HG03135 (cell line): Measurements from ENCODE around the gene CLN3.
A peak's percentile ranks its signal among the peaks of the same experiment; 100 is the strongest.
"Not testable (repeated sequence)": the region's sequence is repeated elsewhere in the genome, so short reads cannot be mapped to it uniquely, and the experiment has no call there.

Experiments
- ATAC-seq: cut with Tn5 transposase; IDR thresholded peaks from one replicate; pipeline ENCODE4 v1.9.1; 2021; ENCODE audit warnings: mild to moderate bottlenecking, moderate library complexity; ENCODE audit not compliant: unreplicated experiment

The CLN3 gene

GRCh38 chr16:28495098-28495793 lies 3.4 kb upstream of the CLN3 start:
- ATAC-seq: no peak

GRCh38 chr16:28494121-28494851 lies 2.4 kb upstream of the CLN3 start, which contains the start of gene APOBR:
Gene APOBR, plus strand, starts transcription at chr16:28494643. Its CDS starts 39 bp downstream, at chr16:28494682.
- peak; percentile 45 for ATAC-seq

DNA sequence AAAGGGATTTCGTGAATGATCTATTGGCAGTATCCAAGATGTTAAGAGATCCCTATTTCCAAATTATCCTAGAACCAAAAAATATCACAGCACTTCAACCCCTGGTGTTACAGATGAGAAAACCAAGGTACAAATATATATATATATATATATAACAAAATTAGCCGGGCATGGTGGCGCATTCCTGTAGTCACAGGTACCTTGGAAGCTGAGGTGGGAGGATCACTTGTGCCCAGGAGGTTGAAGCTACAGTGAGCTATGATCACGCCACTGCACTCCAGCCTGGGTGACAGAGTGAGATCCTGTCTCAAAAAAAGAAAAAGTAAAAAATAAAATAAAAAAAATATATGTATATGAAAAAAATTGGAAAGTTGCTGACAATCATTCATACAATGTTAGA lies 637 bp upstream of the CLN3 start:
- ATAC-seq: no peak

DNA sequence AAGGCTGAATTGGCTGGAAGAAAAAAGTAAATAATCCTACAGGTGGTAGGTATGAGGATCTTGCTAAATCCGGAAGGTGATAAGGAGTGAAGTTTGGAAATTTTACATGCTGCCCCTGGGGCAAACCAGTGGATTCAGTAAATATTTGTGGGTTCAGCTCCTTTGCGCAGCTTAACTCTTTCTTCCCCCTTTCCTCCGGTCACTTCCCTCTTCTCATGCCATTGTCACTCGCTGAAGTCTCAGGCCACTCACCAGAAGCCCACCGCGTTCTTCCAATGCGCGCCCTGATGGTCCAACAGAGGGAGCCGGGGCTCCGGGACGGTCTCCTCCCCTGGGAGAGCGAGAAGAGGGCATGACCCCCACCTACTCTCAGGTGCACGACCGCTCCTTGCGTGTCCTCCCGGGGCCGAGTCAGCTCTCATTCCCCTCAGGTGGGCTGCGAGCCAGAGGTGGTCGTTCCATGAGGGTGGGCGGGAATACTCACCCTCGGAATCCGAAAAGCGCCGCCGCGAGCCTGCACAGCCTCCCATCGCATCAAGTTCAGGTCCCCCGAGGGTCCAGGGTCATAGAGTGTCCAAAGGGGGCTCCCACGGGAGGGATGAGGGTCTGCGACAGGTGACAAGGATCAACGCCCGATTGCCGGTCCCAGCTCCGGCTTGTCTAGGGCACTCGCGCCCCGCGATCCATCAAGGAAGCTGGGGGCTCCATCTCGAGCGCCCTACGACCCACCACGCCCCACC lies 474 bp downstream of the CLN3 start:
- ATAC-seq: peak; percentile 10

GRCh38 chr16:28486266-28486665 lies 5.6 kb downstream of the CLN3 start:
- ATAC-seq: no peak

GRCh38 chr16:28483361-28483760 lies 8.5 kb downstream of the CLN3 start:
- not testable (repeated sequence) for ATAC-seq

- no peak for ATAC-seq
These were observed 9.8 kb downstream of the CLN3 start for GRCh38 chr16:28482026-28482425.

DNA sequence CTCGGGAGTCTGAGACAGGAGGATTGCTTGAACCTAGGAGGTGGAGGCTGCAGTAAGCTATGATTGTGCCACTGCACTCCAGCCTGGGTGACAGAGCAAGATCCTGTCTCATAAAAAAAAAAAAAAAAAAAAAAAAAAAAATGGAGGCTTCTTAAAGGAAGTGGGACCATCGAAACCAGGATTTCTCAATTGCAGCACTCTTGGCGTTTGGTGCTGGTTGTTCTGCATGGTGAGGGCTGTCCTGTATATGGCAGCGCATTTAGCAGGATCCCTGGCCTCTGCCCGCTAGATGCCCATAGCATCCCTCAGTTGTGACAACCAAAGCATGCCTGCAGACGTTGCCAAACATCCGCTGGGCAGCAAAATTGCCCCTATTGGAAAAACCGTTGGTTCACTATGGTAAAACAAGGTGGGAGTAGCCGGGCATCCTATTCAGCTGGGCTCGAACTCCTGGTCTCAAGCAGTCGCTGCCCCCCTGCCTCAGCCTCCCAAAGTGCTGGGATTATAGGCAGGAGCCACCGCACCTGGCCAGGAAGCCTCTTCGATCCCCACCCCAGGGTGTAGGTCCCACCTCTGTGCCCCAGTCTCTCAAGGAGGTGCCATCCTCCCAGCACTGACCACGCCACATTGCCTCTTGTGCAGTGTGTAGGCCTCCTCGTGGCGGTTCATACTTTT lies 13.2 kb downstream of the CLN3 start:
- ATAC-seq: no peak

DNA sequence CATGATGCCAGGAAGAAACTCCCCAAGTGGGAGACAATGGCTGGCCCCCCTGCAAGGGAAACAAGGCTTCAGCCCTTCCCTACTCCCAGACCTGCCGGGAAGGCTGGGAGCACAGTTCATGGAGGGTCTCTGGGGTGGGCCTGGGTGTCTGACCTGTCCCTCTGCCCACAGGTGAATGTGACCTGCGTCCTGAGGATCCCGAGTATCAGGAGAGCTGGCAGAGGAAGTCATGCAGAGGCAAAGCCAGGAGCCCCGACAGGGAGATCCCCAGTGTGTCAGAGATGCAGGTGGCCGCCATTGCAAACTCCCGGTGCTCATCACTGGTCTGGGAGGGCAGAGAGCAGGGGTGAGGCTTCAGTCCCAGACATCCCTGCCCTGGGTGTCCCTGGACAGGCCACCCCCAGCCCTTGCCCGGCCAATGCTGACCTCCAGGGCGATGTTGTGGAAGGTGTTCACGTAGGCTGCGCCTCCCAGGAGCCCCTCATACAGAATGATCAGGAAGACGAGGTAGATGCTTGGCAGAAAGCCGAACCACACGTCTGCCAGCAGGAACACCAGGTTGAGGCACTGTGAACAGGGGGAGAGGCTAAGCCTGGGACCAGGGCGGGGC lies 14.5 kb downstream of the CLN3 start:
- no peak for ATAC-seq

- no peak for ATAC-seq
These were observed 16.7 kb downstream of the CLN3 start for GRCh38 chr16:28475221-28475620.

DNA sequence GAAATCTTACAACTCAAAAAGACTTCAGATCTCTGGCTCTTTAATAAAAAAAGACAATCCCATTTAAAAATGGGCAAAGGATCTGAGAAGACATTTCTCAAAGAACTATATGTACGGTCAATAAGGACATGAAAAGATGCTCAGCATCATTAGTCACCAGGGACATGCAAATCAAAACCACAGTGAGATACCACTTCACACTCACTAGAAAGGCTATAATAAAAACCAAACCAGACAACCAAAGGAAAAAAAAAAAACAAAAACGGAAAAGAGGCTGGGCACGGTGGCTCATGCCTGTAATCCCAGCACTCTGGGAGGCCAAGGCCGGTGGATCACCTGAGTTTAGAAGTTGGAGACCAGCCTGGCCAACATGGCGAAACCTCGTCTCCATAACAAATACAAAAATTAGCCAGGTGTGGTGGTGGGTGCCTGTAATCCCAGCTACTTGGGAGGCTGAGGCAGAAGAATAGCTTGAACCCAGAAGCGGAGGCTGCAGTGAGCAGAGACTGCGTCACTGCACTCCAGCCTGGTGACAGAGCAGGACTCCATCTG lies 18.1 kb downstream of the CLN3 start:
- no peak for ATAC-seq

DNA sequence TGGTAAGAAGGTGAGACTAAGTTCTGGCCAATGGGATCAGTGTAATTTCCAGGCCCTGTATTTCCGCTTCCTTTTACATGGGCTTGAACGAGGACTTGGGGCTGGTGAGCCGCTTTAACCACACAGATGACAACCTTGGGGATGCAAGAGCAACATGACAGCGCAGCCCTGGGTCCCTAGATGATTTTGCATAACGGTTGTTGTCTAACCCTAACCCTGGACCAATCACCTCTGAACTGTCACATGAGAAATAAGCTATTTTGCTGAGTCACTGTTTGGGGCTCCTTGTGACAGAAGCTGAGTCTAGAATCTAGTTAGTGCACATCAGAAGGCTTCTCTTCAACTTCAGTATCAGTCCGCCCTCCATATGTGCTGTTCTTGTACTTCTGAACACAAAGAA lies 44.8 kb downstream of the CLN3 start:
- ATAC-seq: not testable (repeated sequence)

- not testable (repeated sequence) for ATAC-seq
These were observed 45.5 kb downstream of the CLN3 start for GRCh38 chr16:28446388-28446787.

GRCh38 chr16:28443943-28444342 lies 47.9 kb downstream of the CLN3 start:
- ATAC-seq: not testable (repeated sequence)

DNA sequence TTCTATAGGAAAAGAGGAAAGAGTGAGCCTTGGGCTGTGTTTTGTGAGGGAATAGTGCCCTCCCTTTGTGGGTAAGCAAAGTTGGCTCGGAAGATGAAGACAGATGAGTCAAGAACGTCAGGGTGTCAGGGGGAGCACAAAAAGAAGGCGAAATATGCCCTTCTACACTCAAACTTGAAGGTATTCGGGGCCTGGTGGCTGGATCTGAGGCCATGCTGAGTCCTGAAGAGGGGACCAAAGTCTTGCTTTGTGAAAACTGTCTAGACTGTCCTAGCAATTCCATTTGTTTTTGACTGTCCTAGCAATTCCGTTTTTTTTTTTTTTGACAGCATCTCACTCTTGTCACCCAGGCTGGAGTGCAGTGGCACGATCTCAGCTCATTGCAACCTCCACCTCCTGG lies 53.0 kb downstream of the CLN3 start:
- ATAC-seq: not testable (repeated sequence)

DNA sequence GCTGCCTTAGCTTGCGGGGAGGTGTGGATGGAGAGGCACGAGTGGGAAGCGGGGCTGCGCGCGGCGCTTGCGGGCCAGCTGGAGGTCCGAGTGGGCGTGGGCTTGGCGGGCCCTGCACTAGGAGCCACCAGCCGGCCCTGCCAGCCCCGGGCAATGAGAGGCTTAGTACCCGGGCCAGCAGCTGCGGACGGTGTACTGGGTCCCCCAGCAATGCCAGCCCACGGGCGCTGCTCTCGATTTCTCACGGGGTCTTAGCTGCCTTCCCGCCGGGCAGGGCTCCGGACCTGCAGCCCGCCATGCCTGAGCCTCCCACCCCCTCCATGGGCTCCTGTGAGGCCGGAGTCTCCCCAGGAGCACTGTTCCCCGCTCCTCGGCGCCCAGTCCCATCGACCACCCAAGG lies 56.5 kb downstream of the CLN3 start:
- ATAC-seq: not testable (repeated sequence)
